Sigmoid colon (tissue), 4 donors: ENCODE results near the gene HES3.

Experiments
- EP300 ChIP-seq, 4 donors: sonication (generic); formaldehyde crosslinking; IDR thresholded peaks; one replicate each; pipeline ENCODE4 v1.6.1; 2017; ENCODE audit warnings: antibody characterized with exemption in 4 of 4
- POLR2A ChIP-seq, 2 donors: fragments of 450-650 bp; IDR thresholded peaks; one replicate each; pipeline ENCODE4 v1.6.1; 2016; ENCODE audit warnings: antibody characterized with exemption in 2 of 2, mild to moderate bottlenecking in 2 of 2, moderate library complexity in 2 of 2
- POLR2AphosphoS5 ChIP-seq, 4 donors: sonication (generic); formaldehyde crosslinking; IDR thresholded peaks; one replicate each; pipeline ENCODE4 v1.6.1; 2017; ENCODE audit warnings: antibody characterized with exemption in 4 of 4
- TF ChIP-seq, protein P1 (sequence below), 4 experiments: fragments of 450-650 bp in 3 of 4; fragments of 200-600 bp in 1 of 4; IDR thresholded peaks; one replicate each; pipeline ENCODE4 v1.5.1; 2016 to 2019; ENCODE audit warnings: antibody characterized with exemption in 4 of 4, mild to moderate bottlenecking in 3 of 4, moderate library complexity in 2 of 4

GRCh38 chr1:6281511-6282402, 37.8 kb downstream of the HES3 start:
- TF ChIP-seq EP300 (IDR thresholded peaks at IDR 0.05) (no peak), POLR2AphosphoS5 (IDR thresholded peaks at IDR 0.05) (no peak), POLR2A (IDR thresholded peaks at IDR 0.05) (no peak)
- TF ChIP-seq, protein P1, sequence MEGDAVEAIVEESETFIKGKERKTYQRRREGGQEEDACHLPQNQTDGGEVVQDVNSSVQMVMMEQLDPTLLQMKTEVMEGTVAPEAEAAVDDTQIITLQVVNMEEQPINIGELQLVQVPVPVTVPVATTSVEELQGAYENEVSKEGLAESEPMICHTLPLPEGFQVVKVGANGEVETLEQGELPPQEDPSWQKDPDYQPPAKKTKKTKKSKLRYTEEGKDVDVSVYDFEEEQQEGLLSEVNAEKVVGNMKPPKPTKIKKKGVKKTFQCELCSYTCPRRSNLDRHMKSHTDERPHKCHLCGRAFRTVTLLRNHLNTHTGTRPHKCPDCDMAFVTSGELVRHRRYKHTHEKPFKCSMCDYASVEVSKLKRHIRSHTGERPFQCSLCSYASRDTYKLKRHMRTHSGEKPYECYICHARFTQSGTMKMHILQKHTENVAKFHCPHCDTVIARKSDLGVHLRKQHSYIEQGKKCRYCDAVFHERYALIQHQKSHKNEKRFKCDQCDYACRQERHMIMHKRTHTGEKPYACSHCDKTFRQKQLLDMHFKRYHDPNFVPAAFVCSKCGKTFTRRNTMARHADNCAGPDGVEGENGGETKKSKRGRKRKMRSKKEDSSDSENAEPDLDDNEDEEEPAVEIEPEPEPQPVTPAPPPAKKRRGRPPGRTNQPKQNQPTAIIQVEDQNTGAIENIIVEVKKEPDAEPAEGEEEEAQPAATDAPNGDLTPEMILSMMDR (IDR thresholded peaks at IDR 0.05): no peak
